ENCODE data around the gene NID2.

NID2 gene

GRCh38 chr14:52052288-52052943, 16.4 kb downstream of the NID2 start:
- DNase-seq (ENCODE audit: low read depth, low spot score): no peak

GRCh38 chr14:52051871-52052270, 17.0 kb downstream of the NID2 start:
- no peak for DNase-seq (ENCODE audit: low read depth, low spot score)

GRCh38 chr14:52051251-52051650, 17.6 kb downstream of the NID2 start:
- DNase-seq (ENCODE audit: low read depth, low spot score): no peak

GRCh38 chr14:52049721-52050588, 18.9 kb downstream of the NID2 start:
- DNase-seq (ENCODE audit: low read depth, low spot score): no peak

GRCh38 chr14:52049271-52049670, 19.6 kb downstream of the NID2 start:
- DNase-seq (ENCODE audit: low read depth, low spot score): no peak

- no peak for DNase-seq (ENCODE audit: low read depth, low spot score)
Observed at GRCh38 chr14:52048641-52049204, 20.1 kb downstream of the NID2 start.

GRCh38 chr14:52048116-52048515, 20.7 kb downstream of the NID2 start:
- DNase-seq (ENCODE audit: low read depth, low spot score): no peak

GRCh38 chr14:52046376-52046917, 22.4 kb downstream of the NID2 start:
- no peak for DNase-seq (ENCODE audit: low read depth, low spot score)

- DNase-seq (ENCODE audit: low read depth, low spot score): no peak
Observed at GRCh38 chr14:52044791-52045522, 23.9 kb downstream of the NID2 start.

- no peak for DNase-seq (ENCODE audit: low read depth, low spot score)
Observed at GRCh38 chr14:52043690-52044089, 25.2 kb downstream of the NID2 start.

- no peak for DNase-seq (ENCODE audit: low read depth, low spot score)
Observed at GRCh38 chr14:52042371-52043289, 26.2 kb downstream of the NID2 start.

GRCh38 chr14:52040598-52040997, 28.3 kb downstream of the NID2 start:
- no peak for DNase-seq (ENCODE audit: low read depth, low spot score)

GRCh38 chr14:52039124-52039815, 29.6 kb downstream of the NID2 start:
- DNase-seq (ENCODE audit: low read depth, low spot score): no peak

- no peak for DNase-seq (ENCODE audit: low read depth, low spot score)
Observed at GRCh38 chr14:52033101-52033642, 35.7 kb downstream of the NID2 start.

GRCh38 chr14:52032204-52032801, 36.6 kb downstream of the NID2 start:
- no peak for DNase-seq (ENCODE audit: low read depth, low spot score)

- no peak for DNase-seq (ENCODE audit: low read depth, low spot score)
Observed at GRCh38 chr14:52031781-52032180, 37.1 kb downstream of the NID2 start.

GRCh38 chr14:52029881-52030280, 39.0 kb downstream of the NID2 start:
- no peak for DNase-seq (ENCODE audit: low read depth, low spot score)

- DNase-seq (ENCODE audit: low read depth, low spot score): no peak
Observed at GRCh38 chr14:52026901-52027300, 42.0 kb downstream of the NID2 start.

GRCh38 chr14:52026017-52026660, 42.7 kb downstream of the NID2 start:
- DNase-seq (ENCODE audit: low read depth, low spot score): no peak

Measured in iPS DF 19.7 (cell line).